Measurements from ENCODE around the gene PCIF1. TPM values are rescaled to one million over a fixed set of nuclear protein-coding genes. Genes with fewer than 3 reads are reported as not detected.

The PCIF1 gene
- polyA plus RNA-seq, 2 of the 4 experiments (the other 2 are of a cell fraction), result 19.7 to 21.6 TPM

- FAIRE-seq (no peak), ATAC-seq (peak; percentile 10 to 22; a peak in 3 of 6 replicates), DNase-seq (ENCODE audit: low read depth in 1 of 2, low spot score in 1 of 2) (no peak)
- H3K4me2 ChIP-seq, result peak overlapping the region; percentile 32; the same call in 2 of the 3 replicates
- H3K9me3 ChIP-seq, result no peaks in the 10 kb centered on the region
- H3K4me1 ChIP-seq, result peaks cover 15% of the 10 kb centered on the region
- WGBS (ENCODE audit: missing lambda C conversion rate), result 71% methylated on average over 14 of the region's 16 CpGs
- peak overlapping the region in 1 of 2 experiments; percentile 31; a peak in 1 of 6 replicates for H3K27ac ChIP-seq
- H3K4me3 ChIP-seq, result no peak overlapping the region
- TF ChIP-seq JUN (IDR thresholded peaks at IDR 0.05) (0 out of 5 replicates have a peak, but pooled peaks of 1 of the 2 experiments have one; percentile 4), MYC (IDR thresholded peaks at IDR 0.05; ENCODE audit: borderline replicate concordance, low read length) (no peak)
- POLR2A ChIA-PET, result interaction anchor here (0.7 to 1.8 kb wide), 6 partner anchors 11 to 30 kb away, joined by 3 to 6 read pairs (median 4); partner anchors contain the start of gene CTSA
- CTCF ChIA-PET, result interaction anchor here (0.6 to 2.4 kb wide), 11 partner anchors 12 to 134 kb away, joined by 3 to 9 read pairs (median 4); partner anchors contain the start of gene CTSA
Measured at GRCh38 chr20:45904583-45905504, 29.6 kb upstream of the PCIF1 start.

- FAIRE-seq (no peak), ATAC-seq (peak; percentile 77 to 88), DNase-seq (ENCODE audit: low read depth in 1 of 2, low spot score in 1 of 2) (peak; percentile 52 to 71)
- no peaks in the 10 kb centered on the region for H3K9me3 ChIP-seq
- H3K27ac ChIP-seq, result peak overlapping the region in 1 of 2 experiments; percentile 29; a peak in 1 of 6 replicates
- 45% methylated on average over 8 of the region's 8 CpGs for WGBS (ENCODE audit: missing lambda C conversion rate)
- H3K4me2 ChIP-seq, result peak overlapping the region; percentile 32
- POLR2A ChIA-PET, result interaction anchor here (0.7 to 1.8 kb wide), 6 partner anchors 12 to 30 kb away, joined by 3 to 6 read pairs (median 4); partner anchors contain the start of gene CTSA
- H3K4me3 ChIP-seq, result no peak overlapping the region
- TF ChIP-seq RFX5 (IDR thresholded peaks at IDR 0.05) (no peak), NFE2L2 (conservative IDR thresholded peaks at IDR 0.05; ENCODE audit: low read length) (no peak), FOSL2 (IDR thresholded peaks at IDR 0.05) (no peak), FOSL2 (CRISPR knock-in tag; IDR thresholded peaks at IDR 0.05) (peak; percentile 81)
- CTCF ChIA-PET, result interaction anchor here (0.7 to 2.4 kb wide), 9 partner anchors 13 to 134 kb away, joined by 3 to 9 read pairs (median 5); partner anchors contain the start of gene CTSA
- H3K4me1 ChIP-seq, result peaks cover 22% of the 10 kb centered on the region
Measured at GRCh38 chr20:45905505-45906079, 28.9 kb upstream of the PCIF1 start.

- H3K4me3 ChIP-seq, result no peak overlapping the region
- 85% methylated on average over 17 of the region's 17 CpGs for WGBS (ENCODE audit: missing lambda C conversion rate)
- POLR2A ChIA-PET, result no interaction called here
- H3K4me2 ChIP-seq, result no peak overlapping the region
- FAIRE-seq (no peak), ATAC-seq (no peak), DNase-seq (ENCODE audit: low read depth in 1 of 2, low spot score in 1 of 2) (no peak)
- TF ChIP-seq KDM1A (IDR thresholded peaks at IDR 0.05; ENCODE audit: low read depth) (no peak), CHD2 (IDR thresholded peaks at IDR 0.05; ENCODE audit: low read length, partially characterized antibody) (no peak), NPAS2 (CRISPR knock-in tag; IDR thresholded peaks at IDR 0.05; ENCODE audit: borderline replicate concordance) (no peak), NR3C1 (IDR thresholded peaks at IDR 0.05) (no peak), USF2 (IDR thresholded peaks at IDR 0.05) (no peak), CHD4 (IDR thresholded peaks at IDR 0.05; ENCODE audit: borderline replicate concordance) (no peak), EHF (CRISPR knock-in tag; IDR thresholded peaks at IDR 0.05) (no peak), KDM5A (IDR thresholded peaks at IDR 0.05) (no peak), POLR2A (IDR thresholded peaks at IDR 0.05; ENCODE audit: low read length) (no peak)
- no peaks in the 10 kb centered on the region for H3K9me3 ChIP-seq
- CTCF ChIA-PET, result interaction anchor here (0.7 to 1.2 kb wide), 3 partner anchors 47 to 63 kb away, joined by 3 read pairs; no protein-coding TSS in a partner anchor
- H3K27ac ChIP-seq, result no peak overlapping the region
- peaks cover 26% of the 10 kb centered on the region for H3K4me1 ChIP-seq
Measured at GRCh38 chr20:45907219-45907948, 27.1 kb upstream of the PCIF1 start.

- CTCF ChIA-PET, result interaction anchor here (0.7 to 1.2 kb wide), 2 partner anchors 50 to 63 kb away, joined by 3 read pairs; no protein-coding TSS in a partner anchor
Measured at GRCh38 chr20:45908084-45908483, 26.4 kb upstream of the PCIF1 start.

More at GRCh38 chr20:45908084-45908483, 26.4 kb upstream of the PCIF1 start:
- no peaks in the 10 kb centered on the region for H3K9me3 ChIP-seq
- DNase-seq (ENCODE audit: low read depth in 1 of 2, low spot score in 1 of 2) (no peak), ATAC-seq (no peak), FAIRE-seq (no peak)
- H3K4me1 ChIP-seq, result peaks cover 26% of the 10 kb centered on the region
- H3K27ac ChIP-seq, result no peak overlapping the region
- H3K4me2 ChIP-seq, result no peak overlapping the region
- TF ChIP-seq SMC3 (IDR thresholded peaks at IDR 0.05) (no peak), ZFP36 (IDR thresholded peaks at IDR 0.05; ENCODE audit: borderline replicate concordance, partially characterized antibody) (peak; percentile 84), ELK1 (IDR thresholded peaks at IDR 0.05; ENCODE audit: low read depth, low read length) (no peak)
- 99% methylated on average over 2 of the region's 2 CpGs for whole genome bisulfite sequencing (ENCODE audit: missing lambda C conversion rate)
- POLR2A ChIA-PET, result no interaction called here
- no peak overlapping the region for H3K4me3 ChIP-seq

All from A549 (cell line).